ENCODE results near the gene ZNF878. TPM values are rescaled to one million over a fixed set of nuclear protein-coding genes. Genes with fewer than 3 reads are reported as not detected.
A peak's percentile ranks its signal among the peaks of the same experiment; 100 is the strongest.

The ZNF878 gene
- total and polyA plus RNA-seq, 7 donors: 0.13 to 0.54 (median 0.49) TPM; not detected in 4

GRCh38 chr19:12052091-12052496 is 667 bp downstream of the ZNF878 start:
- Histone ChIP-seq H3K27me3 (no peaks in the 10 kb centered on the region), H3K27ac (peak overlapping the region; percentile 70 to 79 (median 76)), H3K36me3 (no peaks in the 10 kb centered on the region), H3K9me3 (no peaks in the 10 kb centered on the region), H3K4me1 (peaks cover 0 to 16% (median 11%) of the 10 kb centered on the region in 4 donors), H3K4me3 (peak overlapping the region; percentile 40 to 69 (median 62))
- 1% methylated on average over 14 of the region's 14 CpGs for WGBS, 2 donors
- intact Hi-C loops (cut with DNase I): no loop called here
- no peak for DNase-seq
- TF ChIP-seq POLR2AphosphoS5 (IDR thresholded peaks at IDR 0.05) (peak in 1 of 4 donors; percentile 5), CTCF (IDR thresholded peaks at IDR 0.05) (no peak)

DNA sequence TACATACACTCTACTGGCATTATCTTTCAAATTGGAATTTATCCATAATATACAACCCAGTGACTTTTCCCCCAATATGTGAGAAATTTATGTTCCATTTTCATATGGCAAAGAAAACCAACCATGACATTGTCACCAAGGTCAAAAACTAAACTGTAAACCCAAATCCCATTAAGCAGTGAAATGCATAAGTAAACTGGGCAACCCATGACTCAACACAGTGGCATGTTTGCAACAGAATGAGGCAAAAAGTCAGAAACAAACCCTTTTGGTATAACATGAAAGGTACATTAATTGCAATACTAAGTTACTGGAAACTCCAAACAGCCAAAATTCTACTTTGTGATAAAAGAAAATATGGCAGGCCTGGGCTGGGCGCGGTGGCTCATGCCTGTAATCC is 4.9 kb downstream of the ZNF878 start:
- TF ChIP-seq POLR2AphosphoS5 (IDR thresholded peaks at IDR 0.05): no peak
- TF ChIP-seq POLR2A (IDR thresholded peaks at IDR 0.05): no peak
- no peak for TF ChIP-seq CTCF (IDR thresholded peaks at IDR 0.05)
- no peak for TF ChIP-seq EP300 (IDR thresholded peaks at IDR 0.05)
- Histone ChIP-seq H3K36me3 (peaks cover 0 to 16% (median 0%) of the 10 kb centered on the region in 4 donors), H3K27me3 (no peaks in the 10 kb centered on the region), H3K4me1 (peaks cover 0 to 12% (median 9%) of the 10 kb centered on the region in 4 donors), H3K27ac (no peak overlapping the region), H3K4me3 (no peak overlapping the region), H3K9me3 (peaks cover 9 to 22% (median 16%) of the 10 kb centered on the region in 4 donors)
- DNase-seq: no peak
- intact Hi-C loops (cut with DNase I): no loop called here
- 98% methylated on average over 2 of the region's 2 CpGs for WGBS, 2 donors

- intact Hi-C loops (cut with DNase I): no loop called here
- Histone ChIP-seq H3K9me3 (peaks cover 9 to 25% (median 16%) of the 10 kb centered on the region in 4 donors), H3K36me3 (peaks cover 0 to 16% (median 0%) of the 10 kb centered on the region in 4 donors), H3K4me3 (no peak overlapping the region), H3K4me1 (no peaks in the 10 kb centered on the region), H3K27me3 (no peaks in the 10 kb centered on the region), H3K27ac (no peak overlapping the region)
- WGBS, 2 donors: 94 to 96% methylated on average over 5 of the region's 5 CpGs
- DNase-seq: no peak
- no peak for TF ChIP-seq POLR2AphosphoS5 (IDR thresholded peaks at IDR 0.05)
- no peak for TF ChIP-seq EP300 (IDR thresholded peaks at IDR 0.05)
- TF ChIP-seq POLR2A (IDR thresholded peaks at IDR 0.05): no peak
- no peak for TF ChIP-seq CTCF (IDR thresholded peaks at IDR 0.05)
Measured at GRCh38 chr19:12043752-12044422, 8.9 kb downstream of the ZNF878 start.

DNA sequence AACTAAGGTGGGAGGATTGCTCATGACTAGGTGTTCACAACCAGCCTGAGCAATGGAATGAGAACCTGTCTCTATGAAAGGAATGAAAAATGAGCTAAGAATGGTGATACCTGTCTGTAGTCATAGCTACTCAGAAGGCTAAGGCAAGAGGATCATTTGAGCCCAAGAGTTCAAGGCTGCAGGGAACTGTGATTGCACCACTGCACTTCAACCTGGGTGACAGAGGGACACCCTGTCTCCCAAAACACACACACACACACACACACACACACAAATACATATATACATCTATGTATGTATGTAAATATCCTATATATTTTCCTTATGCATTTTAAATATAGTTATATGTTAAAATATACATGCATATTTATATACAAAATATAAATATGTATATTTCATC is 9.9 kb downstream of the ZNF878 start:
- DNase-seq: no peak
- Histone ChIP-seq H3K4me1 (no peaks in the 10 kb centered on the region), H3K9me3 (peaks cover 9 to 25% (median 16%) of the 10 kb centered on the region in 4 donors), H3K4me3 (no peak overlapping the region), H3K36me3 (peaks cover 0 to 16% (median 0%) of the 10 kb centered on the region in 4 donors), H3K27ac (no peak overlapping the region), H3K27me3 (no peaks in the 10 kb centered on the region)
- no peak for TF ChIP-seq CTCF (IDR thresholded peaks at IDR 0.05)
- no peak for TF ChIP-seq POLR2AphosphoS5 (IDR thresholded peaks at IDR 0.05)
- TF ChIP-seq POLR2A (IDR thresholded peaks at IDR 0.05): no peak
- TF ChIP-seq EP300 (IDR thresholded peaks at IDR 0.05): no peak
- intact Hi-C loops (cut with DNase I): no loop called here
